HG03457 (cell line): ENCODE results near the gene AHR.
"Not testable (repeated sequence)": the region's sequence is repeated elsewhere in the genome, so short reads cannot be mapped to it uniquely, and the experiment has no call there.

Experiments used
- ATAC-seq: cut with Tn5 transposase; IDR thresholded peaks from one replicate; pipeline ENCODE4 v1.9.1; 2021; ENCODE audit warnings: moderate number of reproducible peaks; ENCODE audit not compliant: unreplicated experiment

The AHR gene

DNA sequence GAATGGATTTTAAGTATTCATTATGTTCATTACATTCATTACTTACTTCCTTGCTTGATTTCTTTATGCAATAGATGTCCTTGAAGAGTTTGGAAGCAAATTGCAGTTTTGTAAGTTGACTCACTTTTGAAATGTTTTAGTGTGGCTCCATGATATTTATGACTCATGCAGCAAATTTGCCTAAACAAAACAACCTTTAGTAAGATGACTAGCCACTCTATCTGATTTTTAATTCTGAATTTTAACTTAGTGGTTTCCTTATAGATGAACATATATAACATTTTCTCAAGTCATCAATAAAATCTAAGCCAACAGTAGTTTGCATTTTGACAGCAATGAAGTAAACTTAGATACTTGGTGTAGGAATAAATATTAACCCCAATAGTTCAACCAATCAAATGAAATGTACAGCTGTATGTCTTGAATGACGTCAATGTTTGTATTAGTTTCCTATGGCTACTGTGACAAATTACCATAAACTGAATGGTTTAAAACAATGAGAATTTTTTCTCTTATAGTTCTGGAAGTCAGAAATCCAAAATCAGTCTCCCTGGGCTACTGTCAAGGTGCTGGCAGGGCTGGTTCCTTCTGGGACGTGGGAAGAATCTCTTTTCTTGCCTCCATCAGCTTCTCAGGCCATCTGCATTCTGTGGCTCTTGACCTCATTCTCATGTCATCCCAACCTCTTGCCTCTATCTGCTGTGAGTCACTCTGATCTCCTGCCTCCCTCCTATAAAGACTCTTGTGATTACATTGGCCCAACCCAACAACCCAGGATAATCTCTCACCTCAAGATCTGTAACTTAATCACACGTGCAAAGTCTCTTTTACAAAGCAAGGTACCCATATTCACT lies 73.4 kb downstream of the AHR start:
- ATAC-seq, result no peak

DNA sequence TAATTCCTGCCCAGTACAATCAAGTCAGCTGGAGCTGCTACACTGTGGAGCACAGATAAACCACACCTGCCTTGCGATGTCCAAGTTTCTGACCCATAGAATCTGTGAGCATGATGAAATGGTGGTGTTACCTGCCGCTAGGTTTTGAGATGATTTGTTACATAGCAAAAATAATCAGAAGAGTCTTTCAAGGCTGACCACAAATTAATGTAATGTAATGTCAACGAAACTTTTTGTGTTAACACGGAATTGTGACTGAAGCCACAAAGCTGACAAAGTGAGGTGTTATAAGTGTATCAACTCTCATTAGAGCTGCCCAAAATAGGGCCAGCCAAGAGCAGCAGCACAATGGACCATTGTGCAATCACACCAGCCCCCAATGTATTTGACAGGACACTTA lies 75.7 kb downstream of the AHR start:
- no peak for ATAC-seq

DNA sequence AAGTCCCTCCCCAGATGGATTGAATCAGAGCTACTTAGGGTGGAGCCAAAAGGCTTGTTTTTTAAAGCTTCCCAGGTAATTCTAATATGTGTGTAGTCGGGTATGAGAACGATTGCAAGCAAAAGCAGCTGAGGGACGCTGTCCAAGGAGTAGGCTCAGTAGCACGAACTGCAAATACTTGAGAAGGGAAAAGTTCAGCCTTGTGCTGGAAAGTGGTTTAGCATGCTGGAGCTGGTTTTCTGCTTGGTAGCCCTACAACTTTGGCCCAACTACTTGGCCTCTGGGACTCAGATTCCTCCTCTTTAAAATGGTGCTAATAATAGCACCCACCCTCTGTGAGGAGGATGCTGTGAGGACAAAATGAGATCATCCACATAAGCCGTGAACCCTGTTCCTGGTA lies 76.2 kb downstream of the AHR start:
- no peak for ATAC-seq

DNA sequence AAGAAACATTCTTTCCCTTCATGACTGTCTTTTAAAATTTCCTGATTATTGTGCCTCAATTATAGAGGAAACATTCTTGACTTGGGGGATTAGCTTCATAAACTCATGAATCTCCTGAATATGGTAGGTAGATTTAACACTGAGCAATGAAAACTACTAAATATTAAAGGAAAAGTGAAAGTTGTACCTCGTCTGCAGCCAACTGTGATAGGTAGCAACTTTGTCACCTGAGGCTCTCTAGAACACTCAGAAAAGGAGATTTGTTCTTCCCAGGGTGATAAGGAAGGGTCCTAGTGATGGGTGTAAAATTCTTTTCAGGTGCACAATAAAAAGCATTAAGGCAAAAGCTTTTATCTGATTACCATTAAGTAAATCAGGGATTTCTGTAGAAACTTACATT lies 78.1 kb downstream of the AHR start:
- ATAC-seq, result no peak

DNA sequence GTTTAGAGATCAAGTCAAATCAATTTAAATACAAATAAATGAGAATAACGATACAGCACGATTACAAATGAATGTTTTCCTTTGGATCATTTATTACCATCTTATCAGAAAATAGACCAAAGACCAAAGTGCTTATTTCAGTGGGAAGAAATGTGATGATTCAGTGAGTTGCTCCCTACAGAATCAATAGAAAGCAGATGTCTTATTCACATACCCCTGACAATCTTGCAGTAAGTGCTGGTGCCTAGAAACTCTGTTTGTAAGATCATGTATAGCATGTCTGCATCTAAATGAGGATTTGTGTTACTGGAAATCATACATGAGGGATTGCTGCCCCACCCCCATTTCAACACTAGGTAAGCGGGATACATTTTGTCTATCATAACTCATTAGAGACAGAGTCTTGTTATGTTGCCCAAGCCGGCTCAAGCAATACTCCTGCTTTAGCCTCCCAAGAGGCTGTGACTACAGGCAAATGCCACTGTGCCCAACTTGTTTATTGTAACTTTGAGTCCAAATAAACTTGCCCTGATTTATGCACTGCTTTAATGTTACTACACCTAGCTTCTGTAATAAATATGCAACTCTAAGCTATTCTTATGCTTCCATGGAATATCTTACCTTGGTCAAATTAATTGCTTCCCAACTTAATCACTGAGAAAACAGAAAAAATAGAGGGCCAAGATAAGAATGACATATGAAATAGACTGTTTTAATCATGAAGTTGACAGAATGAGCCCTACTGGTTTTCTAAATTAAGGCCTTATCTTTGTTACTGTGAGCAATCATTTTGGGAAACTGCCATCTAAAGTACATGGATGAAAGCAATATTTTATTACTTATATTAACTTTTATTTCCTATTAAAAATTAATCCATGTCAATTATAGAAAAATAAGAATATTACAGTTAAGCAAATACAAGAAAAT lies 82.5 kb downstream of the AHR start:
- ATAC-seq, result no peak

DNA sequence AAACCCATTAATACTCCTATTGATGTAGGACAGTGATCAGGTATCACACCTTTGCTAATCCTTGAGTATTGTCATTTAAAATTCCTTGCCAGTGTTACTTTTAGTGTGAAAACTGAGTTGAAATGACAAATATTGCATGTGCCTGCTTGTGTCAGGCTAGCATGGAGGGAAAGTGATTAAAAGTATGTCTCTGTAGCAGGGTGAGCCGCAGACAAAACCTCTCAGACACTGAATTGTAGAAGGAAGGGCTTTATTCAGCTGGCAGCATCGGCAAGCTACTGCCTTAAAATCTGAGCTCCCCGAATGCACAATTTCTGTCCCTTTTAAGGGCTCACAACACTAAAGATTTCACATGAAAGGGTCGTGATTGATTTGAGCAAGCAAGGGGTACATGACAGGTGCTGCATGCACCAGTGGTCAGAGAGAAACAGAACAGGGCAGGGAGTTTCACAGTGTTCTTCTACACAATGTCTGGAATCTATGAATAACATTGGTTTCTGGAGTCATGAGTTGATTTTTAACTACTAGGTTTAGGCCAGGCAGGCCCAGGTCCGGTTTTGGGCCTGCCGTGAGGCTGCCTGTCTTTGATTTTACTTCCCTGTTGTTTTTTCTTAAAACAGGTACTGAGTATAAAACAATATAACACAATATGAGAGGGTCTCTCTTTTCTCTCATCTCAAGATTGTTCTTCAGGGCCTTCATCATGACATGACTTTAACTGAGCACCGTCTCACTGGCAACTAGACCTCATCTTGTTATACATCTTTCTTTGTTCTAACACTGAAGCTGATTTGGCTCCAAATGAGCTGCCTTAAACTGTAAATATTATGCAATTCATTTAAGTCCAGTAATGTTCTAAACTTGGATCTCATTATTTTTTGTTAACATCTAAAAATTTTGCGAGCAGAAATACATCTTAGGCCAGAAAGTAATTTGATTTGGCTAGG lies 84.2 kb downstream of the AHR start:
- ATAC-seq, result not testable (repeated sequence)

DNA sequence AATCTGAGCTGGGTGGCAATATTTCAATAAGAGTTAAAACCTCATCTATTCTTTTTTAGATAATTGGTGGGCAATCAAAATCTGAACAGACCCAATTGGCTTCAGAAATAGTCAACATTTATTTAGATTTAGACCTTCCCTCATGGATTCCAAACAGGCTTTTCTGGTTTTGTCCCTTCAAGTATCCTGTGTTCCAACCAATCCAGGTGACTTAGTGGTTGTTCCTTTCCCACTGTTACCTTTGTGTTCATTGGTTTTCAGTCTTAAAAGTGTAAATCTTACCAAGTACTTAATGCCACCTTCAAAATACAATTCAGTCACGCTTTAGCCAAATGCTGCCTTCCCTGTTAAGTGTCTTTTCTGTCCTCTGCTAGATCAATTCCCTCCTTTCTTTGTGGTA lies 85.9 kb downstream of the AHR start:
- no peak for ATAC-seq

DNA sequence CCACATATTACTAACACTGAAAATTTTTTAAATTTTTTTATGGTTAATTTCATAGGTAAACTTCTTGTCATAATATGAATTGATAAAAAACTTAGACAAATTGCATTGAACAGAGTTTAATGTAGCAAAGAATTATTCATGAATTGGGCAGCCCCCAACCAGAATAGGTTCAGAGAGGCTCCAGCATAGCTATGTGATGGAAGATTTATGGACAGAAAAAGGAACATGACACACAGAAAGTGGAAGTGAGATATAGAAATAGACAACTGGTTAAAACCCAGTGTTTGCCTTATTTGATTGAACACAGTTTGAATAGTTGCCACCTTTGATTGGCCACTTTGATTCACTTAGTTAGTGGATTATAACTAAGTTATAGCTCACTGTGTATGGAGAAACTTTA lies 87.2 kb downstream of the AHR start:
- no peak for ATAC-seq

DNA sequence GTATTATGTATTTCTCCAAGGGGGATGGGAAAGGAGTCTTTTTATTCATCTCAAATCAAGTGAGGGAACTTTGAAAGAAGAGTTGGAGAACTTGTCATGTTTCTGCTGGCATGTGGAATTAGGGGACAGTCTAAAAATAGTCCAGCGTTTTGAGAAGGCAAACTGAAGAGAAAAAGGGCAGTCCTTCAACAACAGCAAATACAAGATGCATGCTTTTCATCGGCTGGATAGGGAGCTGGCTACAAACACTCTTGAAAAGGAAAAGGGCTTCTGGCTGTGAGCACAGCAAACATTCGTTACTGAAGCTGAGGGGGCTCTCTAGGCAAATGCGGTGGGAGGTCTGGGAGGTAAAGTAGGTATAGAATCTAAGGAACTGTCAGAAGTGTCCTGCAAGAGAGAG lies 91.9 kb downstream of the AHR start:
- no peak for ATAC-seq

DNA sequence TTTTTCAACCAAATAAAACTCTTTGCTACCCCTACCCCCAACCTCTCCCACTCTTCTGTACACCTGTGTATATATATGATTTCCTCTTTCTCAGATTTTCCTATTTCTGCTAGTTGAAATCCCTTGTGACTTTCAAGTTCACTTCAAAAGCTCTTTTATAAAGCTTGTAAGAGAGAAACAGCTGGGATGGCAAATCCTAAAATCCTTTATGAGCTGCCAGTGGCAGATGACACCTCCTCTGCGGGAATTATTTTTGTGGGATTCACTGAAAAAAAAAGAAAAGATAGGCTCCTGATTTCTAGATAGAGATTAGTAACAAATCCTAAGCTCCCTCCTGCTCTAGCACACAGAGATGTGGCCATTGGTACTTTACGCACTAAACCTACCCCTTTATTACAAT lies 92.9 kb downstream of the AHR start:
- no peak for ATAC-seq

DNA sequence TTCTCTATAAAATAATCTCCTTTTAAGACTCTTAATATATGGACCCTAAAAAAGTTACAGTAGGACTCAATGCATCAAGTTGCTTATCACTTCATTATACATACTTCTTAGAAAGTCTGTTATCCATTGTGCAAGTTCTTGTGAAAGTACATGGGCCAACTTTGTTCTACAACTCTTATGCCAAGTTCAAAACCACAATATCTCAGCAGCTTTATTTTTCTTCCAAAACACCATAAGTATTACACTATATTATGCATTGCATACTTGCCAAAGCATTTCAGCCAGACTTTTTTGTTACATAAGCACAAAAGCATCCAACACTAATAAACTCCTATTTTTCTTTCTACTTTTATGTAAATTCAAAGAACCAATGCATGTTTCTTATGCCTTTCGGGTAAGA lies 94.4 kb downstream of the AHR start:
- no peak for ATAC-seq

DNA sequence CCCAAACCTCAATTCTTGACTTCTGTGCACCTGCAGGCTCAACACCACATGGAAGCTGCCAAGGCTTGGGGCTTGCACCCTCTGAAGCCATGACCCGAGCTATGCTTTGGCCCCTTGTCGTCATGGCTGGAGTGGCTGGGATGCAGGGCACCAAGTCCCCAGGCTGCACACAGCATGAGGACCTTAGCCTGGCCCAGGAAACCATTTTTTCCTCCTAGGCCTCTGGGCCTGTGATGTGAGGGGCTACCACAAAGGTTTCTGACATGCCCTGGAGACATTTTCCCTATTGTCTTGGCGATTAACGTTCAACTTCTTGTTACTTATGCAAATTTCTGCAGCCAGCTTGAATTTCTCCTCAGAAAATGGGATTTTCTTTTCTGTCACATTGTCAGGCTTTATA lies 96.1 kb downstream of the AHR start:
- not testable (repeated sequence) for ATAC-seq
